Activated CD4-positive, alpha-beta T cell treated with anti-CD3 and anti-CD28 coated beads, Interleukin-2, amount 50 U/mL, for 24 hours (primary cell): Measurements from ENCODE around the gene STAG1.
"Not testable (repeated sequence)": the region's sequence is repeated elsewhere in the genome, so short reads cannot be mapped to it uniquely, and the experiment has no call there.

Source experiments
- DNase-seq, 2 donors: peaks; one replicate each; pipeline ENCODE4 v3.0.0-alpha.2; 2020; ENCODE audit warnings: low read depth in 1 of 2, low spot score in 1 of 2

Gene STAG1

GRCh38 chr3:136708333-136708985, 43.7 kb downstream of the STAG1 start:
- no peak for DNase-seq

GRCh38 chr3:136703429-136703828, 48.7 kb downstream of the STAG1 start:
- DNase-seq = no peak

GRCh38 chr3:136699271-136699828, 52.8 kb downstream of the STAG1 start:
- DNase-seq = no peak

GRCh38 chr3:136698361-136698760, 53.8 kb downstream of the STAG1 start:
- no peak for DNase-seq

GRCh38 chr3:136696797-136697196, 55.4 kb downstream of the STAG1 start:
- DNase-seq = no peak

GRCh38 chr3:136694321-136694720, 57.9 kb downstream of the STAG1 start:
- DNase-seq = no peak

GRCh38 chr3:136690599-136690998, 61.6 kb downstream of the STAG1 start:
- DNase-seq = no peak

GRCh38 chr3:136685882-136686281, 66.3 kb downstream of the STAG1 start:
- DNase-seq = no peak

- DNase-seq = no peak
These were observed 69.4 kb downstream of the STAG1 start for GRCh38 chr3:136682740-136683312.

GRCh38 chr3:136678981-136679380, 73.2 kb downstream of the STAG1 start:
- no peak for DNase-seq

GRCh38 chr3:136676009-136676408, 76.2 kb downstream of the STAG1 start:
- no peak for DNase-seq

GRCh38 chr3:136675150-136675858, 76.9 kb downstream of the STAG1 start:
- DNase-seq = no peak

GRCh38 chr3:136672457-136672856, 79.7 kb downstream of the STAG1 start:
- DNase-seq = no peak

GRCh38 chr3:136671921-136672320, 80.3 kb downstream of the STAG1 start:
- no peak for DNase-seq

GRCh38 chr3:136670166-136670565, 82.0 kb downstream of the STAG1 start:
- no peak for DNase-seq

- DNase-seq = no peak
These were observed 85.1 kb downstream of the STAG1 start for GRCh38 chr3:136667081-136667480.

- DNase-seq = not testable (repeated sequence)
These were observed 85.9 kb downstream of the STAG1 start for GRCh38 chr3:136666301-136666700.

GRCh38 chr3:136664771-136665170, 87.4 kb downstream of the STAG1 start:
- no peak for DNase-seq

GRCh38 chr3:136661282-136661681, 90.9 kb downstream of the STAG1 start:
- no peak for DNase-seq

GRCh38 chr3:136658946-136659682, 93.1 kb downstream of the STAG1 start:
- DNase-seq = no peak

GRCh38 chr3:136657526-136657925, 94.7 kb downstream of the STAG1 start:
- no peak for DNase-seq
